ENCODE measurements around the gene PAK1. TPM values are rescaled to one million over a fixed set of nuclear protein-coding genes. Genes with fewer than 3 reads are reported as not detected.

The PAK1 gene
- total and polyA plus RNA-seq, 2 of the 8 experiments (the other 6 are each of a cell fraction or from before 2014, with no cell fraction given) = 87.7 to 151 TPM

- Histone ChIP-seq H3K27ac (ENCODE audit: low read depth, low read length) (no peak overlapping the region), H3K4me1 (replicated peaks in 1 of 4; ENCODE audit: control insufficient read depth in 3 of 4, insufficient read depth in 4 of 4, low read length in 3 of 4) (no peaks in the 10 kb centered on the region), H2AK5ac (ENCODE audit: low read depth, low read length) (no peak overlapping the region), H3K9ac (replicated peaks in 1 of 4; ENCODE audit: extremely low read depth in 1 of 4, low read depth in 3 of 4, low read length in 3 of 4) (no peak overlapping the region), H3K79me1 (ENCODE audit: low read depth, low read length) (no peaks in the 10 kb centered on the region), H4K20me1 (replicated peaks in 1 of 2; ENCODE audit: control insufficient read depth in 1 of 2, insufficient read depth in 2 of 2, low read length in 2 of 2) (no peaks in the 10 kb centered on the region), H3K4me2 (ENCODE audit: insufficient read depth in 1 of 2, low read depth in 2 of 2, low read length in 2 of 2) (no peak overlapping the region), H3K4me3 (ENCODE audit: extremely low read depth in 1 of 4, insufficient read depth in 2 of 4, low read depth in 3 of 4, low read length in 4 of 4) (no peak overlapping the region), H3K36me3 (ENCODE audit: control insufficient read depth in 2 of 4, insufficient read depth in 4 of 4, low read length in 3 of 4) (peaks cover 0 to 27% (median 12%) of the 10 kb centered on the region in 4 experiments; a peak in 4 of 8 replicates), H2AFZ (ENCODE audit: low read length) (no peak overlapping the region), H2BK15ac (ENCODE audit: low read length) (no peak overlapping the region), H3K14ac (ENCODE audit: insufficient read length) (no peak overlapping the region), H3K23me2 (ENCODE audit: low read depth, low read length) (no peaks in the 10 kb centered on the region), H3K56ac (replicated peaks; ENCODE audit: insufficient read length, low read depth, low read length) (no peak overlapping the region), H2BK12ac (ENCODE audit: low read depth, low read length) (no peak overlapping the region), H3K79me2 (ENCODE audit: control insufficient read depth in 1 of 2, insufficient read depth in 2 of 2, low read length in 2 of 2) (0 out of 4 replicates have a peak, but pooled peaks cover 0 to 2% of the 10 kb centered on the region in 2 experiments), H4K8ac (ENCODE audit: extremely low read depth, insufficient read depth, low read length) (no peak overlapping the region), H3K27me3 (replicated peaks in 1 of 4; ENCODE audit: control insufficient read depth in 3 of 4, extremely low read depth in 1 of 4, insufficient read depth in 3 of 4, low read length in 3 of 4) (no peaks in the 10 kb centered on the region), H3K23ac (ENCODE audit: insufficient read length) (no peak overlapping the region), H2BK5ac (ENCODE audit: low read depth, low read length) (no peak overlapping the region), H4K91ac (replicated peaks; ENCODE audit: insufficient read length, low read length) (no peak overlapping the region), H3K4ac (replicated peaks; ENCODE audit: insufficient read length, low read depth, low read length) (no peak overlapping the region), H2BK20ac (ENCODE audit: low read length) (no peak overlapping the region), H2BK120ac (replicated peaks; ENCODE audit: low read depth, low read length) (no peak overlapping the region), H3K9me3 (ENCODE audit: insufficient read depth in 2 of 2, low read depth in 1 of 2, low read length in 1 of 2) (no peaks in the 10 kb centered on the region), H4K5ac (ENCODE audit: insufficient read length, low read depth, low read length) (no peak overlapping the region), H3K18ac (ENCODE audit: extremely low read depth, low read length) (no peak overlapping the region)
- CTCF ChIA-PET (ENCODE audit: partially characterized antibody) = interaction anchor here (0.8 kb wide), 1 partner anchor 183 kb away, joined by 4 read pairs; no protein-coding TSS in a partner anchor
- TF ChIP-seq EP300 (IDR thresholded peaks at IDR 0.05; ENCODE audit: borderline replicate concordance in 1 of 2, low read depth in 2 of 2, low read length in 2 of 2) (no peak), KDM4A (IDR thresholded peaks at IDR 0.05; ENCODE audit: low read depth, low read length, severe bottlenecking) (no peak), TCF12 (IDR thresholded peaks at IDR 0.05; ENCODE audit: low read depth, low read length) (no peak), TEAD4 (IDR thresholded peaks at IDR 0.05; ENCODE audit: low read depth, low read length) (no peak), GTF2F1 (IDR thresholded peaks at IDR 0.05; ENCODE audit: borderline replicate concordance, low read depth, low read length) (no peak), BCL11A (IDR thresholded peaks at IDR 0.05; ENCODE audit: low read depth in 2 of 2, low read length in 2 of 2) (no peak), CHD2 (IDR thresholded peaks at IDR 0.05; ENCODE audit: low read length) (no peak), POLR2A (IDR thresholded peaks at IDR 0.05; ENCODE audit: control extremely low read depth in 1 of 2, low read depth in 2 of 2, low read length in 2 of 2) (no peak), YY1 (IDR thresholded peaks at IDR 0.05; ENCODE audit: low read depth, low read length) (no peak), EGR1 (IDR thresholded peaks at IDR 0.05; ENCODE audit: borderline replicate concordance, low read depth, low read length) (no peak), FOSL1 (IDR thresholded peaks at IDR 0.05; ENCODE audit: insufficient read depth, low read depth, low read length) (no peak)
- POLR2A ChIA-PET (ENCODE audit: partially characterized antibody) = no interaction called here
- FAIRE-seq (no peak), DNase-seq (ENCODE audit: low read depth in 1 of 2, low spot score in 2 of 2) (no peak)
- WGBS, 2 experiments (ENCODE audit: extremely low coverage in 1 of 2, insufficient coverage in 1 of 2, insufficient read length in 1 of 2, insufficient replicate concordance in 2 of 2, low coverage in 1 of 2, low lambda C conversion rate in 2 of 2, missing lambda C conversion rate in 1 of 2) = 96% methylated on average over 2 of the region's 2 CpGs; no CpG with 5 or more reads in 1 of the 2 experiments
Observed at GRCh38 chr11:77347948-77348347, 125.9 kb downstream of the PAK1 start.
